IPS-15b (cell line): Measurements from ENCODE around the gene PHKA2.

Source experiments
- H3K27me3 ChIP-seq: one replicate; pipeline ENCODE4 v1.6.1; 2013; ENCODE audit warnings: low read length; ENCODE audit not compliant: control insufficient read depth, insufficient read depth
- H3K36me3 ChIP-seq: one replicate; pipeline ENCODE4 v1.6.1; 2013; ENCODE audit warnings: low read length; ENCODE audit not compliant: control insufficient read depth, insufficient read depth
- H3K4me1 ChIP-seq: one replicate; pipeline ENCODE4 v1.6.1; 2013; ENCODE audit warnings: mild to moderate bottlenecking, low read length; ENCODE audit not compliant: control insufficient read depth, insufficient read depth
- H3K4me3 ChIP-seq: one replicate; pipeline ENCODE4 v1.5.1; 2013; ENCODE audit warnings: low read depth, low read length
- H3K9ac ChIP-seq: one replicate; pipeline ENCODE4 v1.6.1; 2013; ENCODE audit warnings: low read depth, mild to moderate bottlenecking, low read length
- H3K9me3 ChIP-seq: one replicate; pipeline ENCODE4 v1.6.1; 2013; ENCODE audit warnings: mild to moderate bottlenecking, low read length; ENCODE audit not compliant: control insufficient read depth, insufficient read depth

The PHKA2 gene

DNA sequence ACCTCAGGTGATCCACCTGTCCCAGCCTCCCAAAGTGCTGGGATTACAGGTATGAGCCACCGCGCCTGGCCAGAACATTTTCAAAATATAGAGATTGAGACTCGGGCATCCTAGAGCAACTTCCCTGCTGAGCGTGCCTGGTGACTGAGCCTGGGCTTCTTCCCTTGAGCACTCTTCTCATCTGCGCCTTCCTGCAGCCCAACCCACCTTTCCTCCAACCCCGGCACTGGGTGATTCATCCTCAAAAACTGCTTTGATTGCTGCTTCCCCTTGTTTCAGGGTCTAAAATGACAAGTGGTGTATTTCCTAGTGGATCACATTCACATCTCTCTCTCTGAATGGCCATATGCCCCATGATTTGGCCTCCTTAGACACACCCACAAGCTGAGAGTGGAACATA lies 37.8 kb downstream of the PHKA2 start:
- Histone ChIP-seq H3K27me3 (no peaks in the 10 kb centered on the region), H3K4me3 (no peak overlapping the region), H3K9ac (no peak overlapping the region), H3K4me1 (no peaks in the 10 kb centered on the region), H3K36me3 (no peaks in the 10 kb centered on the region), H3K9me3 (no peaks in the 10 kb centered on the region)

DNA sequence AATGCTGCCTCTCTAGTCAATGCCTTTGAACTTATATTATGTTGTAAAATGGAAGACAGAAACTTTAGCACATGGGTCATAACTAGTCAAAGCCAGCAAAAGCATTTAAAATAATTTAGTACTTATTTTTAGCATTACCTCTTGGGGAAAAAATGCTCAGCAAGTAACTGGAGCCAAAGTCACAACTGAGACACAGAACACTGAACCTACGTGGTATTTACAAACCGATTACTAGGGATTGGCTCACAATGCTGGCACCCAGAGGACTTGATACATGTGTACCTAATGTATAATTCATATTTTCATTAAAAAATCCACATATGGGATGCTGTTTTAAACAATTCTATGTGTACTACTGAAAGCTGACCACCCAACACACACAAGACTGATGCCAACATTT lies 38.4 kb downstream of the PHKA2 start:
- no peaks in the 10 kb centered on the region for H3K27me3 ChIP-seq
- H3K9ac ChIP-seq = no peak overlapping the region
- H3K9me3 ChIP-seq = no peaks in the 10 kb centered on the region
- no peaks in the 10 kb centered on the region for H3K4me1 ChIP-seq
- H3K4me3 ChIP-seq = no peak overlapping the region
- H3K36me3 ChIP-seq = peaks cover 1% of the 10 kb centered on the region

DNA sequence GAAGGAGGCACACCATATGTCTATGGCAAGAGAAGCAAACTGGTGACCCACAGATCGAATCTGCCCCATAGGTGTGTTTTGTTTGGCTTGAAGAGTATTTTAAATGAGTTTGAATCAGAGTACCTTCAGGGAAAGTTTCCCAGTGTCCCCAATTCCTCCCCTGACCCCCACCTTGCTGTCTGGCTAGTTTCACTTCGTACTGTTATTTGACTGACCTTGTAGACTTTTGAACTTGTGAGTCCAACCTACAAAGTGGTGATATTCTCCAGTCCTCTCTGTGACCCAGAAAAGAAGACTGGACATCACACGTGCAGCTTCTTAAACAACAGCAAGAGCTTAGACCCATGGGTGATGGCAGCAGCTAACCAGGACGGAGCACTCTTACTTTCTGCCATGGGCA lies 39.4 kb downstream of the PHKA2 start:
- Histone ChIP-seq H3K36me3 (peaks cover 4% of the 10 kb centered on the region), H3K27me3 (no peaks in the 10 kb centered on the region), H3K4me1 (no peaks in the 10 kb centered on the region), H3K9me3 (no peaks in the 10 kb centered on the region), H3K4me3 (no peak overlapping the region), H3K9ac (no peak overlapping the region)

DNA sequence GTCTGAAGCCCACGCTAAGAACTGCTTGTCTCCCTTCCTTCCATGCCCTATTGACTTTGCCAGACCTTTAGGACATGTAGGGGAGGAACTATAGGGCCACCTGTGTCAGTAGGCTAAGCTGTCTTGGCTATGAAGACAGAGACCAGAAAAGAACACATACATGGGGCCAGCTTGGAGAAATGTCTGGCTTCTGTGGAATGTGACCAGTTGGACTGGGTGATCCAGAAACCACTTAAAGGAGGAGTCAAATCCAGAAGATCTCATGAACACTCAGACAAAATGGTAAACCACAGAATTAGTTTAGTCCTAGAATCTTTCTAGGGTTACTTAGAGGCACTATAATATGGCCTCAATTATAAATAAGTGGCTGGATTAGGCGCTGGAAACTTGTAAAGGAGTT lies 42.0 kb downstream of the PHKA2 start:
- Histone ChIP-seq H3K27me3 (no peaks in the 10 kb centered on the region), H3K36me3 (peaks cover 9% of the 10 kb centered on the region), H3K4me1 (peaks cover 6% of the 10 kb centered on the region)

DNA sequence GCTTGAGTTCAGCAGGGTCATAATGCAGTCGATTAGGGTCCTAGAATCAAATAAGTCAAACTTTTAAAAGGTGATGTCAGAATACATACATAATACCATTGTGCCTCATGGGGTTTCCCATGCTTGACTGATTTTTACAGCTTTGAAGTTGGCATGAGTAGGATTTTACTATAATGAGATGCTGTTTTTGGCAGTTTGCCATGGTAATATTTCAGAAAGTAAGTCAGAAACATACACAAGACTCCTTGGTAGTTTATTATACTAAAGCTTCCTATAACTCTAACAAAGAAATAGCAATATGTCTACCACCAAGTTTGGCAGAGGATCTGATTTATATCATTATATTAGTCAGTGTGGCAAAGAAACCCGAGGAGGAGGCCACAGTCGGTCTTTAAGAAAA lies 45.2 kb downstream of the PHKA2 start:
- Histone ChIP-seq H3K27me3 (no peaks in the 10 kb centered on the region), H3K4me1 (peaks cover 6% of the 10 kb centered on the region), H3K36me3 (peaks cover 9% of the 10 kb centered on the region), H3K9me3 (no peaks in the 10 kb centered on the region), H3K9ac (no peak overlapping the region), H3K4me3 (no peak overlapping the region)

More for the DNA sequence above, 42.0 kb downstream of the PHKA2 start:
- Histone ChIP-seq H3K4me3 (no peak overlapping the region), H3K9ac (no peak overlapping the region), H3K9me3 (no peaks in the 10 kb centered on the region)

DNA sequence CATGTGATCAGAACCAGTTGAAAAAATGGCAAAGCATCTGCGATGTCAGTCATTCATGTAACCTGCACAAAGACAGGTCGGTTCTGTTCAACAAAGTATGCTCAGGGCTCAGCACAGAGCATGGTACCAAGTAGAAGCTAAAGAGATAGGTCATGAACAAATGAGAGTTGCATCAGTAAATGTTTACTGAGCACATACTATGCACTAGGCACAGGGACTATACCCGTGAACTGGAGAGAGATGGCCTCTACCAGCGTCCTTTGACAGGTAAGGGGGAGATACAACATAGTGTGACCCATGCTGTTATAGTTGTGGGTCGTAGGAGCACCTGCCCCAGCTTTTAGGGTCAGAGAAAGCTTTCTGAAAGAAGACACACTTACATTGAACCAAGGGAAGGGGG lies 46.7 kb downstream of the PHKA2 start:
- Histone ChIP-seq H3K4me3 (no peak overlapping the region), H3K9ac (no peak overlapping the region), H3K36me3 (peaks cover 9% of the 10 kb centered on the region)

DNA sequence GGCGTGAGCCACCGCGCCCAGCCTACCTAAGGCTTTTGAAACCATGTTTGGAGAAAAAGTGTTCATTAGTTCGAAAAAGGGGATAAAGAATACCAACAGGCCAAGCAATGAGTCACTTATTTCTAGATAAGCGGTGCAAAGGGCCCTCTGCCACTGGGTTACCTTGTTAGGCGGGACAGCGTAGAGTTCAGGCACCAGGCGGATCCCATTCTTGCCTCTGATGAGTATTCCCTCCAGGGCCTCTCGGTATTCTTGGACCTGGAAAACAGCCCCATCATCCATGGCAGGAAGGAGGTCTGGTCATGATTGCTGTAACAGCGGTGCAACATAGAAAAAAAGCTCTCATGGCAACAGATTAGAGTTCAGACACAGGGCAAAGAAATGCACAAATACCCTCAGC lies 48.0 kb downstream of the PHKA2 start:
- peaks cover 14% of the 10 kb centered on the region for H3K36me3 ChIP-seq
- no peaks in the 10 kb centered on the region for H3K9me3 ChIP-seq
- H3K4me1 ChIP-seq = peaks cover 6% of the 10 kb centered on the region
- H3K9ac ChIP-seq = no peak overlapping the region
- no peaks in the 10 kb centered on the region for H3K27me3 ChIP-seq
- H3K4me3 ChIP-seq = no peak overlapping the region

More for the DNA sequence above, 46.7 kb downstream of the PHKA2 start:
- Histone ChIP-seq H3K27me3 (no peaks in the 10 kb centered on the region), H3K9me3 (no peaks in the 10 kb centered on the region), H3K4me1 (peaks cover 6% of the 10 kb centered on the region)

DNA sequence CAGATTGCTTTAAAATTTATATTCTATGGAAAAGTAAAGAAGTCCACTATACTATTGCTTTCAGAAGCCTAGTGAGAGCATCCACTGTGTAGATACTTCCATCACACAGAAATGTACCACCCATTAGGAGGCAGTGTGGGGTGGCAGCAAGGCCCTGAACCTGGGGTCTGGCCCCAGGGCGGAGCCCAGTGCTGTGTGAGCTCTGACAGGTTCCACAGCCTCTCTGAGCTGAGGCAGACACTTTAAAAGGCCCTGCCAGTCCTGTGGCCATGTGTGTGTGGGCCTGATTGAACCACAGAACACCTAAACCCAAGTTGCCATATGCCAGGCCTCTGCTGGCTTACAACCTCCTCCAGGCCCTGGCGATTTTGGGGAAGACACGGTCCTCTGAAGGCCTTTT lies 49.2 kb downstream of the PHKA2 start:
- H3K9me3 ChIP-seq = no peaks in the 10 kb centered on the region
- H3K4me1 ChIP-seq = peaks cover 6% of the 10 kb centered on the region
- H3K4me3 ChIP-seq = no peak overlapping the region
- H3K9ac ChIP-seq = no peak overlapping the region
- no peaks in the 10 kb centered on the region for H3K27me3 ChIP-seq
- peaks cover 10% of the 10 kb centered on the region for H3K36me3 ChIP-seq

DNA sequence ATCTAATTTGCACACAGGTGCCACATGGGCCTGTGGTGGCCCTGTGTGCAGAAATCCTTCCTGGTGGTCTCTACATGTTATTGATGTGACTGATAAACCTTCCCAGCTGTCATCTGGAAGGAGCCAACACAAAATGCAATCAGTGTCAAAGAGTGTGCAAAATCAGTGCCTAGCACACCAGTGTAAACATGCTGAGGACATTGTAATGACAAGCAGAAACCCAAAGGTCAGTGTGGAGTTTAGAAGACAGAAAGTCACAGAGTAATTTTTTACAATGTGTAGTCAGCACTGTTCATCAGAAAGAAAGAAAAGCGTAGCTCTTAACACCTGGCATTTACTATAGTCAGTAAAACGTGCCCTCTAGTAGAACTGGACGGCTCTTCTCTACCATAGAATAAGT lies 50.3 kb downstream of the PHKA2 start:
- no peaks in the 10 kb centered on the region for H3K9me3 ChIP-seq
- H3K36me3 ChIP-seq = peaks cover 14% of the 10 kb centered on the region
- no peak overlapping the region for H3K4me3 ChIP-seq
- no peaks in the 10 kb centered on the region for H3K27me3 ChIP-seq
- H3K4me1 ChIP-seq = peaks cover 6% of the 10 kb centered on the region
- H3K9ac ChIP-seq = no peak overlapping the region

DNA sequence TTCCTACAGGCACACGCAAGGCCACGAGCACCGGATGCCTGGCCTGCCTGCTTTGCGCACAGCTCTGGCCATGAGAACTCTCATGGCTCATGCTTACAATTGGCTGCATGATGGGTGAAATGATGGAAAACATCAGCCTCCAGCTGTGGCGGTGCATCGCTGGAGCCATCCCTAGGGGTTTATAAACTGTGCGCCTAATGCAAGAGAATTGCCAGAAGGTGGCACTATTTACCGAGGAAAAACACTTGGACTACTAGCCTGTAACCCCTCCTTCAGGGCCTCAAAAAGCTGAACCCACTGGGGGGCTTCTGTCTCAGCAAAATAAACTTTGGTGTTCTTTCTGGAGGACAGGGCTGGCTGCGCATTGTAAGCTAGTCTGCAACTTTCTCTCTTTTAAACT lies 51.9 kb downstream of the PHKA2 start:
- Histone ChIP-seq H3K9me3 (no peaks in the 10 kb centered on the region), H3K27me3 (no peaks in the 10 kb centered on the region), H3K9ac (no peak overlapping the region), H3K4me1 (no peaks in the 10 kb centered on the region), H3K4me3 (no peak overlapping the region), H3K36me3 (peaks cover 8% of the 10 kb centered on the region)

DNA sequence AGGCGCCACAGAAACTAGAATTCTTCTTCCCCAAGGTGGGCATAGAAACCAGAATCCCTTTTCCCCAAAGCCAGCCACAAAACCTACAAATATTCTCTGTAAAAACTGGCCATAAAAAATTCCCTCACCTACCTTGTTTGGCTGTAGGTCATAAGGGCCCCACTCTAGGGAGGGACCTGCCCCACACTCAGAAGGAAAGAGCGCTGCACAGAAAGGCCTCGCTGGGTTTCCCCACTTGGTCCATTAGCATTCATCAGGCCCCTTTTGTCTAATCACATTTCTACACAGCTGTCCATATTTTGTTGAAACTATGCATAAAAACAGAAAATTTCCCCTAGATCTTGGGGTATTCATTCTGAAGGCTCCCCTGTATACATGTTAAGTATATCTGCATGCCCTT lies 54.1 kb downstream of the PHKA2 start:
- H3K4me3 ChIP-seq = no peak overlapping the region
- no peaks in the 10 kb centered on the region for H3K9me3 ChIP-seq
- no peaks in the 10 kb centered on the region for H3K27me3 ChIP-seq
- H3K9ac ChIP-seq = no peak overlapping the region
- H3K36me3 ChIP-seq = peaks cover 8% of the 10 kb centered on the region
- no peaks in the 10 kb centered on the region for H3K4me1 ChIP-seq

DNA sequence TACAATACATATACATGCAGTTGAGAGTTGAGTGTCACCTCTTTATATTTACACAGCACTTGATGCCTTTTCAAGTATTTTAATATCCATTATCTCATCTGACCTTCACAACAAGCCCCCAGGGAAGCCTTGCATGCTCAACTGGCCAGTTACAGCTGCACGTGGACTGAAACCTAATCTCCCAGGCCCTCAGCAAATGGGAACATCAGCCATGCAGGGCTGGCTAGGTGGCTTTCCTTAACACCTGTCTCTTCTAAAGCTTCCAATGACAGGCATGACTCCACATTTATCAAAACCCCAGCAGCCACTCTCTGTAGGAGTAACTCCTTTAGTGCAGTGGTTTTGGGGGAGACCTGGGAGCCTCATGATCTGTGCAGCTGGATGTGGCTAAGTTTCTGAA lies 56.4 kb downstream of the PHKA2 start:
- H3K36me3 ChIP-seq = peaks cover 8% of the 10 kb centered on the region
- H3K9me3 ChIP-seq = no peaks in the 10 kb centered on the region
- no peak overlapping the region for H3K9ac ChIP-seq
- H3K4me3 ChIP-seq = no peak overlapping the region
- no peaks in the 10 kb centered on the region for H3K4me1 ChIP-seq
- H3K27me3 ChIP-seq = no peaks in the 10 kb centered on the region
